ENCODE results near the gene RPRD2.
"Not testable (repeated sequence)": the region's sequence is repeated elsewhere in the genome, so short reads cannot be mapped to it uniquely, and the experiment has no call there.

RPRD2 gene

GRCh38 chr1:150386592-150386991 lies 22.6 kb downstream of the RPRD2 start:
- no peaks in the 10 kb centered on the region for H3K36me3 ChIP-seq (ENCODE audit: control insufficient read depth, insufficient read depth, low read length)
- no peak overlapping the region for H2AFZ ChIP-seq
- no peak overlapping the region for H3K4me2 ChIP-seq (ENCODE audit: low read length)
- no peak overlapping the region for H3K27ac ChIP-seq
- no peak overlapping the region for H3K9ac ChIP-seq
- H3K79me2 ChIP-seq: peaks cover 19% of the 10 kb centered on the region
- TF ChIP-seq, protein P1, sequence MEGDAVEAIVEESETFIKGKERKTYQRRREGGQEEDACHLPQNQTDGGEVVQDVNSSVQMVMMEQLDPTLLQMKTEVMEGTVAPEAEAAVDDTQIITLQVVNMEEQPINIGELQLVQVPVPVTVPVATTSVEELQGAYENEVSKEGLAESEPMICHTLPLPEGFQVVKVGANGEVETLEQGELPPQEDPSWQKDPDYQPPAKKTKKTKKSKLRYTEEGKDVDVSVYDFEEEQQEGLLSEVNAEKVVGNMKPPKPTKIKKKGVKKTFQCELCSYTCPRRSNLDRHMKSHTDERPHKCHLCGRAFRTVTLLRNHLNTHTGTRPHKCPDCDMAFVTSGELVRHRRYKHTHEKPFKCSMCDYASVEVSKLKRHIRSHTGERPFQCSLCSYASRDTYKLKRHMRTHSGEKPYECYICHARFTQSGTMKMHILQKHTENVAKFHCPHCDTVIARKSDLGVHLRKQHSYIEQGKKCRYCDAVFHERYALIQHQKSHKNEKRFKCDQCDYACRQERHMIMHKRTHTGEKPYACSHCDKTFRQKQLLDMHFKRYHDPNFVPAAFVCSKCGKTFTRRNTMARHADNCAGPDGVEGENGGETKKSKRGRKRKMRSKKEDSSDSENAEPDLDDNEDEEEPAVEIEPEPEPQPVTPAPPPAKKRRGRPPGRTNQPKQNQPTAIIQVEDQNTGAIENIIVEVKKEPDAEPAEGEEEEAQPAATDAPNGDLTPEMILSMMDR (IDR thresholded peaks at IDR 0.05): no peak
- H3K9me3 ChIP-seq (ENCODE audit: control insufficient read depth, low read length): no peaks in the 10 kb centered on the region
- H3K4me3 ChIP-seq (ENCODE audit: low read depth, low read length): no peak overlapping the region
- H3K4me1 ChIP-seq: no peaks in the 10 kb centered on the region
- H3K27me3 ChIP-seq (ENCODE audit: control insufficient read depth, insufficient read depth, low read length): no peaks in the 10 kb centered on the region

GRCh38 chr1:150387200-150387599 lies 23.3 kb downstream of the RPRD2 start:
- Histone ChIP-seq H3K4me2 (ENCODE audit: low read length) (no peak overlapping the region), H3K9ac (no peak overlapping the region), H3K9me3 (ENCODE audit: control insufficient read depth, low read length) (no peaks in the 10 kb centered on the region), H3K4me3 (ENCODE audit: low read depth, low read length) (no peak overlapping the region), H3K36me3 (ENCODE audit: control insufficient read depth, insufficient read depth, low read length) (no peaks in the 10 kb centered on the region), H3K27ac (no peak overlapping the region), H3K4me1 (no peaks in the 10 kb centered on the region), H3K27me3 (ENCODE audit: control insufficient read depth, insufficient read depth, low read length) (no peaks in the 10 kb centered on the region), H3K79me2 (peaks cover 23% of the 10 kb centered on the region), H2AFZ (no peak overlapping the region)
- TF ChIP-seq, protein P1 (IDR thresholded peaks at IDR 0.05): no peak

DNA sequence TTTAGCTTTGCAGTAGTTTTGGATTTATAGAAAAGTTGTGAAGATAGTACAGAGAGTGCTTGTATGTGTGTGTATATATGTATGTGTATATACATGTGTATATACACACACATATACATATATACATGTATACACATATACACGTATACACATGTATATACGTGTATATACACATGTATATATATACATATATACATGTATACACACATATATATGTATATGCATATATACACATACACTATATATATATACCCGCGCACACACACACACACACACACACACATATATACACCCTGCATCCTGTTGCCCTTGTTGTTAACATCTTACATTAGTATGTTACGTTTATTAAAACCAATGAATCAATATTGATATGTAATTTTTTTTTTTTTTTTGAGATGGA lies 24.3 kb downstream of the RPRD2 start:
- Histone ChIP-seq H3K4me2 (ENCODE audit: low read length) (no peak overlapping the region), H3K4me1 (no peaks in the 10 kb centered on the region), H3K27ac (no peak overlapping the region), H3K9me3 (ENCODE audit: control insufficient read depth, low read length) (no peaks in the 10 kb centered on the region), H3K79me2 (peaks cover 16% of the 10 kb centered on the region), H3K27me3 (ENCODE audit: control insufficient read depth, insufficient read depth, low read length) (no peaks in the 10 kb centered on the region), H3K9ac (no peak overlapping the region), H3K36me3 (ENCODE audit: control insufficient read depth, insufficient read depth, low read length) (no peaks in the 10 kb centered on the region), H2AFZ (no peak overlapping the region), H3K4me3 (ENCODE audit: low read depth, low read length) (no peak overlapping the region)
- TF ChIP-seq, protein P1 (IDR thresholded peaks at IDR 0.05): no peak

DNA sequence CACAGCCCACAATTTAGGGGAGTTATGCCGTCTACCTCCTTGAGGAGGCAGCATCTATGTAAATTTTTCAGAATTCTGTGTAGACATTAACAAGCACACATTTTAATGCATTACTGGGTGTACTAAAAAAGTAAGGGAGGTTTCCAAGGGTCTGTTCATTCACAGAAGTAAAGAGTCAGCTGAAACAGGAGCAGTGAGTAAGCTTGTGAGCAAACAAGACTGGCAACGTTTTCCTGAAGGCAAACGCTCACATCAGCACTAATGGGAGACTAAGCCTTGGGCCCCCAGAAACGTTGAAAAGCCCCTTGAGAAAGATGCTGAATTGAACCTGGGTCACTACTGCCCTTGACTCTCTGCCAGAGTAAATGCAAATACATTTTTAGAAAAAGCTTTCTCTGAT lies 25.7 kb downstream of the RPRD2 start:
- TF ChIP-seq, protein P1 (IDR thresholded peaks at IDR 0.05): no peak
- Histone ChIP-seq H3K27ac (no peak overlapping the region), H3K9ac (no peak overlapping the region), H3K79me2 (peaks cover 16% of the 10 kb centered on the region), H3K36me3 (ENCODE audit: control insufficient read depth, insufficient read depth, low read length) (no peaks in the 10 kb centered on the region), H3K27me3 (ENCODE audit: control insufficient read depth, insufficient read depth, low read length) (no peaks in the 10 kb centered on the region), H3K4me1 (no peaks in the 10 kb centered on the region), H2AFZ (no peak overlapping the region), H3K9me3 (ENCODE audit: control insufficient read depth, low read length) (no peaks in the 10 kb centered on the region), H3K4me3 (ENCODE audit: low read depth, low read length) (no peak overlapping the region), H3K4me2 (ENCODE audit: low read length) (no peak overlapping the region)

GRCh38 chr1:150392627-150393026 lies 28.7 kb downstream of the RPRD2 start:
- Histone ChIP-seq H3K4me1 (no peaks in the 10 kb centered on the region), H3K9ac (no peak overlapping the region), H3K4me3 (ENCODE audit: low read depth, low read length) (no peak overlapping the region), H3K9me3 (ENCODE audit: control insufficient read depth, low read length) (no peaks in the 10 kb centered on the region), H3K27me3 (ENCODE audit: control insufficient read depth, insufficient read depth, low read length) (no peaks in the 10 kb centered on the region), H3K27ac (no peak overlapping the region), H3K79me2 (peaks cover 27% of the 10 kb centered on the region), H2AFZ (no peak overlapping the region), H3K4me2 (ENCODE audit: low read length) (no peak overlapping the region), H3K36me3 (ENCODE audit: control insufficient read depth, insufficient read depth, low read length) (no peaks in the 10 kb centered on the region)
- TF ChIP-seq, protein P1 (IDR thresholded peaks at IDR 0.05): no peak

- not testable (repeated sequence) for H3K4me2 ChIP-seq (ENCODE audit: low read length); H3K27me3 ChIP-seq (ENCODE audit: control insufficient read depth, insufficient read depth, low read length); H3K36me3 ChIP-seq (ENCODE audit: control insufficient read depth, insufficient read depth, low read length); H3K4me3 ChIP-seq (ENCODE audit: low read depth, low read length); H3K9ac ChIP-seq; H3K4me1 ChIP-seq; H3K27ac ChIP-seq; H3K9me3 ChIP-seq (ENCODE audit: control insufficient read depth, low read length); H2AFZ ChIP-seq
- H3K79me2 ChIP-seq: peaks cover 30% of the 10 kb centered on the region
These were observed 31.2 kb downstream of the RPRD2 start for GRCh38 chr1:150395115-150395514.
